K562 (cell line): ENCODE measurements around the gene TMTC2.
A peak's percentile ranks its signal among the peaks of the same experiment; 100 is the strongest.

Source experiments
- CBX2 ChIP-seq: fragments of 200-600 bp; sonication (generic); IDR thresholded peaks from one replicate; pipeline ENCODE4 v1.6.1; 2012; ENCODE audit warnings: mild to moderate bottlenecking, low read length, inconsistent platforms; ENCODE audit not compliant: insufficient read depth, poor library complexity, severe bottlenecking
- CEBPG ChIP-seq, 3 experiments: fragments of 200-800 bp in 1 of 3; sonication (Bioruptor generic) in 1 of 3; sonication (generic) in 1 of 3; formaldehyde crosslinking in 1 of 3; IDR thresholded peaks in 2 of 3; conservative IDR thresholded peaks in 1 of 3; 2 replicates each; pipeline versions ENCODE4 v1.6.1 to v1.8.0; 2016 to 2022; ENCODE audit warnings: missing compliant biosample characterization in 2 of 3, missing genetic modification characterization in 2 of 3, mild to moderate bottlenecking in 1 of 3, missing genetic modification reagents in 1 of 3
- JUNB ChIP-seq: fragments of 450-650 bp; formaldehyde crosslinking; conservative IDR thresholded peaks from 2 replicates; pipeline ENCODE4 v1.4.0; 2020; ENCODE audit warnings: mild to moderate bottlenecking
- POLR2AphosphoS5 ChIP-seq: IDR thresholded peaks from 2 replicates; pipeline ENCODE4 v1.6.1; 2011; ENCODE audit warnings: mild to moderate bottlenecking, low read depth, low read length, moderate library complexity; ENCODE audit not compliant: control insufficient read depth, insufficient read depth
- SETDB1 ChIP-seq: IDR thresholded peaks from one replicate; pipeline ENCODE4 v1.6.1; 2012; ENCODE audit warnings: low read length, control low read depth, inconsistent platforms
- SMC3 ChIP-seq: conservative IDR thresholded peaks from 2 replicates; pipeline ENCODE4 v1.6.1; 2011; ENCODE audit warnings: low read depth, low read length, improper control_type of control experiment; ENCODE audit not compliant: insufficient read depth
- ZBTB17 ChIP-seq: fragments of 450-650 bp; formaldehyde crosslinking; IDR thresholded peaks from 2 replicates; pipeline ENCODE4 v1.4.0; 2020; ENCODE audit warnings: mild to moderate bottlenecking
- ZBTB8A ChIP-seq: fragments of 450-650 bp; IDR thresholded peaks from 2 replicates; pipeline ENCODE4 v1.6.1; 2018; ENCODE audit warnings: mild to moderate bottlenecking, moderate library complexity; ENCODE audit not compliant: partially characterized antibody
- ZNF589 ChIP-seq: fragments of 200-800 bp; sonication (Bioruptor generic); IDR thresholded peaks from 2 replicates; pipeline ENCODE4 v1.6.1; 2016; ENCODE audit warnings: low read depth, missing genetic modification characterization, missing compliant biosample characterization
- ZNF764 ChIP-seq: fragments of 250-450 bp; sonication (Bioruptor Pico); IDR thresholded peaks from 2 replicates; pipeline ENCODE4 v1.4.0; 2020; ENCODE audit warnings: low read depth, mild to moderate bottlenecking, moderate library complexity
- TF ChIP-seq, protein P1 (sequence below): fragments of 450-650 bp; IDR thresholded peaks from 2 replicates; pipeline ENCODE4 v1.6.1; 2016; ENCODE audit warnings: antibody characterized with exemption
- TF ChIP-seq, protein P2 (sequence below), 2 experiments: fragments of 200-800 bp in 1 of 2; sonication (Bioruptor generic) in 1 of 2; sonication (generic) in 1 of 2; formaldehyde crosslinking in 1 of 2; IDR thresholded peaks in 1 of 2; conservative IDR thresholded peaks in 1 of 2; 2 replicates each; pipeline versions ENCODE4 v1.5.0 to v1.6.1; 2016 to 2020; ENCODE audit warnings: missing compliant biosample characterization in 1 of 2, missing genetic modification characterization in 1 of 2, missing genetic modification reagents in 1 of 2
- TF ChIP-seq, protein P3 (sequence below): sonication (generic); formaldehyde crosslinking; IDR thresholded peaks from 2 replicates; pipeline ENCODE4 v1.8.0; 2023; ENCODE audit warnings: mild to moderate bottlenecking, missing genetic modification reagents
- TF ChIP-seq, protein P4 (sequence below): fragments of 450-650 bp; IDR thresholded peaks from 2 replicates; pipeline ENCODE4 v1.6.1; 2016; ENCODE audit warnings: mild to moderate bottlenecking

DNA sequence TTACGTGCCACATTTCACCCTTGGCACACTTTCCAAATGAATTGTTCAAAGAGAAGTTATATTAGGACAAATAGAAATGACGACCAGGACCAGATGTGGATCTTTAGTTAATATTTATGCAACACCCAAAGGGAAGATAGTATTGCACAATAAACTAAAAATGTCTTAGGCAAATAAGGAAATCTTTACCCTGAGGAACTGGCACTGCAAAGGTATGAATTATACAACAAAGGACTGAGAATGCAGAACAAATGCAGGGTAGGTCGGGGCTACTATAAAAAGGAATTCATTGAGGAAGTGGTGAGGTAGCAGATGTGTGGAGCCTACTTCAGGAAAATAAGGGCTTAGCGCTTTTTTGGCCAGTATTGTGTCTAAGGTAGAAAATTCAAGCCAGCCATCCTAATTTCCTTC is 3.9 kb upstream of the TMTC2 start:
- TF ChIP-seq JUNB (CRISPR knock-in tag) (no peak), POLR2AphosphoS5 (no peak), ZNF589 (CRISPR knock-in tag) (no peak), SMC3 (no peak), CBX2 (no peak), ZNF764 (CRISPR knock-in tag) (no peak), SETDB1 (no peak), ZBTB17 (CRISPR knock-in tag) (no peak), ZBTB8A (no peak), CEBPG (CRISPR knock-in tag; IDR thresholded peaks at IDR 0.05) (no peak), CEBPG (tag; conservative IDR thresholded peaks at IDR 0.05 in 1 of 2, IDR thresholded peaks at IDR 0.05 in 1 of 2) (peak in 1 of 2 experiments; percentile 52; a peak in 1 of 4 replicates)
- TF ChIP-seq, protein P1, sequence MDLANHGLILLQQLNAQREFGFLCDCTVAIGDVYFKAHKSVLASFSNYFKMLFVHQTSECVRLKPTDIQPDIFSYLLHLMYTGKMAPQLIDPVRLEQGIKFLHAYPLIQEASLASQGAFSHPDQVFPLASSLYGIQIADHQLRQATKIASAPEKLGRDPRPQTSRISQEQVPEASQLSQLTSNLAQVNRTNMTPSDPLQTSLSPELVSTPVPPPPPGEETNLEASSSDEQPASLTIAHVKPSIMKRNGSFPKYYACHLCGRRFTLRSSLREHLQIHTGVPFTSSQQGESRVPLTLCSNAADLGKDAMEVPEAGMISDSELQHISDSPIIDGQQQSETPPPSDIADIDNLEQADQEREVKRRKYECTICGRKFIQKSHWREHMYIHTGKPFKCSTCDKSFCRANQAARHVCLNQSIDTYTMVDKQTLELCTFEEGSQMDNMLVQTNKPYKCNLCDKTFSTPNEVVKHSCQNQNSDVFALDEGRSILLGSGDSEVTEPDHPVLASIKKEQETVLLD, result no peak
- TF ChIP-seq, protein P2, sequence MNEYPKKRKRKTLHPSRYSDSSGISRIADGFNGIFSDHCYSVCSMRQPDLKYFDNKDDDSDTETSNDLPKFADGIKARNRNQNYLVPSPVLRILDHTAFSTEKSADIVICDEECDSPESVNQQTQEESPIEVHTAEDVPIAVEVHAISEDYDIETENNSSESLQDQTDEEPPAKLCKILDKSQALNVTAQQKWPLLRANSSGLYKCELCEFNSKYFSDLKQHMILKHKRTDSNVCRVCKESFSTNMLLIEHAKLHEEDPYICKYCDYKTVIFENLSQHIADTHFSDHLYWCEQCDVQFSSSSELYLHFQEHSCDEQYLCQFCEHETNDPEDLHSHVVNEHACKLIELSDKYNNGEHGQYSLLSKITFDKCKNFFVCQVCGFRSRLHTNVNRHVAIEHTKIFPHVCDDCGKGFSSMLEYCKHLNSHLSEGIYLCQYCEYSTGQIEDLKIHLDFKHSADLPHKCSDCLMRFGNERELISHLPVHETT (CRISPR knock-in tag; conservative IDR thresholded peaks at IDR 0.05 in 1 of 2, IDR thresholded peaks at IDR 0.05 in 1 of 2), result no peak
- TF ChIP-seq, protein P3, sequence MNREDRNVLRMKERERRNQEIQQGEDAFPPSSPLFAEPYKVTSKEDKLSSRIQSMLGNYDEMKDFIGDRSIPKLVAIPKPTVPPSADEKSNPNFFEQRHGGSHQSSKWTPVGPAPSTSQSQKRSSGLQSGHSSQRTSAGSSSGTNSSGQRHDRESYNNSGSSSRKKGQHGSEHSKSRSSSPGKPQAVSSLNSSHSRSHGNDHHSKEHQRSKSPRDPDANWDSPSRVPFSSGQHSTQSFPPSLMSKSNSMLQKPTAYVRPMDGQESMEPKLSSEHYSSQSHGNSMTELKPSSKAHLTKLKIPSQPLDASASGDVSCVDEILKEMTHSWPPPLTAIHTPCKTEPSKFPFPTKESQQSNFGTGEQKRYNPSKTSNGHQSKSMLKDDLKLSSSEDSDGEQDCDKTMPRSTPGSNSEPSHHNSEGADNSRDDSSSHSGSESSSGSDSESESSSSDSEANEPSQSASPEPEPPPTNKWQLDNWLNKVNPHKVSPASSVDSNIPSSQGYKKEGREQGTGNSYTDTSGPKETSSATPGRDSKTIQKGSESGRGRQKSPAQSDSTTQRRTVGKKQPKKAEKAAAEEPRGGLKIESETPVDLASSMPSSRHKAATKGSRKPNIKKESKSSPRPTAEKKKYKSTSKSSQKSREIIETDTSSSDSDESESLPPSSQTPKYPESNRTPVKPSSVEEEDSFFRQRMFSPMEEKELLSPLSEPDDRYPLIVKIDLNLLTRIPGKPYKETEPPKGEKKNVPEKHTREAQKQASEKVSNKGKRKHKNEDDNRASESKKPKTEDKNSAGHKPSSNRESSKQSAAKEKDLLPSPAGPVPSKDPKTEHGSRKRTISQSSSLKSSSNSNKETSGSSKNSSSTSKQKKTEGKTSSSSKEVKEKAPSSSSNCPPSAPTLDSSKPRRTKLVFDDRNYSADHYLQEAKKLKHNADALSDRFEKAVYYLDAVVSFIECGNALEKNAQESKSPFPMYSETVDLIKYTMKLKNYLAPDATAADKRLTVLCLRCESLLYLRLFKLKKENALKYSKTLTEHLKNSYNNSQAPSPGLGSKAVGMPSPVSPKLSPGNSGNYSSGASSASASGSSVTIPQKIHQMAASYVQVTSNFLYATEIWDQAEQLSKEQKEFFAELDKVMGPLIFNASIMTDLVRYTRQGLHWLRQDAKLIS (CRISPR knock-in tag), result no peak
- TF ChIP-seq, protein P4, sequence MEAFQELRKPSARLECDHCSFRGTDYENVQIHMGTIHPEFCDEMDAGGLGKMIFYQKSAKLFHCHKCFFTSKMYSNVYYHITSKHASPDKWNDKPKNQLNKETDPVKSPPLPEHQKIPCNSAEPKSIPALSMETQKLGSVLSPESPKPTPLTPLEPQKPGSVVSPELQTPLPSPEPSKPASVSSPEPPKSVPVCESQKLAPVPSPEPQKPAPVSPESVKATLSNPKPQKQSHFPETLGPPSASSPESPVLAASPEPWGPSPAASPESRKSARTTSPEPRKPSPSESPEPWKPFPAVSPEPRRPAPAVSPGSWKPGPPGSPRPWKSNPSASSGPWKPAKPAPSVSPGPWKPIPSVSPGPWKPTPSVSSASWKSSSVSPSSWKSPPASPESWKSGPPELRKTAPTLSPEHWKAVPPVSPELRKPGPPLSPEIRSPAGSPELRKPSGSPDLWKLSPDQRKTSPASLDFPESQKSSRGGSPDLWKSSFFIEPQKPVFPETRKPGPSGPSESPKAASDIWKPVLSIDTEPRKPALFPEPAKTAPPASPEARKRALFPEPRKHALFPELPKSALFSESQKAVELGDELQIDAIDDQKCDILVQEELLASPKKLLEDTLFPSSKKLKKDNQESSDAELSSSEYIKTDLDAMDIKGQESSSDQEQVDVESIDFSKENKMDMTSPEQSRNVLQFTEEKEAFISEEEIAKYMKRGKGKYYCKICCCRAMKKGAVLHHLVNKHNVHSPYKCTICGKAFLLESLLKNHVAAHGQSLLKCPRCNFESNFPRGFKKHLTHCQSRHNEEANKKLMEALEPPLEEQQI, result no peak
